GM18951 (cell line): Measurements from ENCODE around the gene UBLCP1.
A peak's percentile ranks its signal among the peaks of the same experiment; 100 is the strongest.
"Not testable (repeated sequence)": the region's sequence is repeated elsewhere in the genome, so short reads cannot be mapped to it uniquely, and the experiment has no call there.

Experiments
- POLR2A ChIP-seq: IDR thresholded peaks from 4 replicates; pipeline ENCODE4 v1.6.1; 2011; ENCODE audit warnings: mild to moderate bottlenecking; ENCODE audit not compliant: insufficient read length, insufficient read depth; ENCODE audit errors: extremely low read depth
- in situ Hi-C: fragments of 300-500 bp; cut with MboI; formaldehyde crosslinking; loops from one replicate; pipeline ENCODE4 v1.12.0; 2022; ENCODE audit warnings: low sequenced_read_pairs, mixed read lengths, inconsistent platforms; ENCODE audit not compliant: unreplicated experiment

The UBLCP1 gene, protein sequence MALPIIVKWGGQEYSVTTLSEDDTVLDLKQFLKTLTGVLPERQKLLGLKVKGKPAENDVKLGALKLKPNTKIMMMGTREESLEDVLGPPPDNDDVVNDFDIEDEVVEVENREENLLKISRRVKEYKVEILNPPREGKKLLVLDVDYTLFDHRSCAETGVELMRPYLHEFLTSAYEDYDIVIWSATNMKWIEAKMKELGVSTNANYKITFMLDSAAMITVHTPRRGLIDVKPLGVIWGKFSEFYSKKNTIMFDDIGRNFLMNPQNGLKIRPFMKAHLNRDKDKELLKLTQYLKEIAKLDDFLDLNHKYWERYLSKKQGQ

DNA sequence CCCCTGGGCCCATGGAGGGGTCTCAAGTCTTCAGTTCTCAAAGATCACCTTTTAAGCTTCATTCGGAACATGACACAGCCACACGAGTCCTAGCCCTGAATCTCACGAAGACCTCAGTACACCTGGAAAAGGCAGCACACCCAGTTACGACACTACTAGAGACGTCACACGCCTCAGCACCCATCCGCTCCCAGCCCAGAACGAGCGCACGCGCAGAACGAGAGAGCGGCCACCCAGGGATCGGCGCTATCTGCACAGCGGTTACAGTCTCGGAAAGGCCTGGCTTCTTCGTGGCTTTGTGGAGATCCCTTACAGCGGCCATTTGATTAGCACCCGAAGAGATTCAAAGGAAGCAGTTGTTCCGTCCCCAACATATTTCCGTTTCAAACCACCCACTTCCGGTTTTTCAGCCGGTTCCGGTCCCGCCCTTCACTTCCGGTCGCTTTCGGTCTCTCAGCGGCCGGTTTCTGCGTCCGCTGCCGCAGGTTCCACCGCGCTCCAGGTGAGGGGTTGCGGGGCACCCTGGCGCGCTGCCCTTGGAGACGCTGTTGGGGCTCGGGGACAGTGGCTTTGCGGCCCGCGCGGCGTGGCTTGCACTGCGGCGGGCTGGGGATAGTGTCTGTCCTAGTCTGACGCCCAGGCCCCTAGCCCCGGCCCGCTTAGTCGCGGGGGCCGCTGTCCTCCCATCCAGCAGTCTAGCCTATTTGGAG is at the start of gene UBLCP1:
TSS of gene UBLCP1 (plus strand) at position 432 of the 710 bp plus-strand sequence. CDS start 5,626 bp downstream, outside the sequence.
- in situ Hi-C loops = no loop called here

GRCh38 chr5:159214486-159215271 is 48.4 kb upstream of the UBLCP1 start:
- TF ChIP-seq POLR2A = no peak
- in situ Hi-C loops = no loop called here

More for the DNA sequence above, at the start of gene UBLCP1:
- TF ChIP-seq POLR2A = peak; percentile 86

DNA sequence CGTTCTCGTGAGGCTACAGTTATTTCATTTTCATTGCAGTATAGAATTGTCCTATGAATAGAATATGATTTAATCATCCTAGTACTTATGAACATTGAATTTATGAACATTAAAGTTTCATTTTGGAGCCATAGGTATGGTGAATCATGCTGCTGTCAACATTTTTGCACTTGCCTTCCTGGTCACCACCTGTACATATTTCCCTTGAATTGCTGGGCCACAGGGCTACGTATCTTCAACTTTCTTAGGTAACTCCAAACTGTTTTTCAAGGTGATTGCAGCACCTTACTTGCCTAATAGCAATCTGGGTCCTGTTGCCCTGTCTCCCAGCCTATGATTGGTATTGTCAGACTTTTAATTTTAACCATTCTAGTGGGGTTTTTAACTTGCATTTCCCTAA is 47.2 kb upstream of the UBLCP1 start:
- TF ChIP-seq POLR2A = no peak
- in situ Hi-C loops = no loop called here

DNA sequence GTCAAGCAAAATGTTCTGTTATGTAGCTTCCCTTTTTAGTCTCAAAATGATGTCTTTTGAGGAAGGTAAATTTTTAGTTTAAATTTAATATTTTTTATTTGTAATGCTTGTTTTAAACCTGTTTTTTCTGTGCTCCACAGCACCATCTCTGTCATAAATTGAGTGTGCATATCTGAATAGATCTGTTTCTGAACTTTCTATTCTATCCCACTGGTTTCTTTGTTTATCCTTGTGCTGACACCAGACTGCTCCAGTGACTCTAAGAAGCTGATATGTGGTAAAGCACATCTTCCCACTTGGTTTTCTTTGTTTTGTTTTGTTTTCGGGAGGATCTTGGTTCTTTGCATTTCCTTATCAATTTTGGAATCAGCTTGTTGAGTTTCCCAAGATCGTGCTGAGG is 46.6 kb upstream of the UBLCP1 start:
- in situ Hi-C loops = no loop called here
- no peak for TF ChIP-seq POLR2A

DNA sequence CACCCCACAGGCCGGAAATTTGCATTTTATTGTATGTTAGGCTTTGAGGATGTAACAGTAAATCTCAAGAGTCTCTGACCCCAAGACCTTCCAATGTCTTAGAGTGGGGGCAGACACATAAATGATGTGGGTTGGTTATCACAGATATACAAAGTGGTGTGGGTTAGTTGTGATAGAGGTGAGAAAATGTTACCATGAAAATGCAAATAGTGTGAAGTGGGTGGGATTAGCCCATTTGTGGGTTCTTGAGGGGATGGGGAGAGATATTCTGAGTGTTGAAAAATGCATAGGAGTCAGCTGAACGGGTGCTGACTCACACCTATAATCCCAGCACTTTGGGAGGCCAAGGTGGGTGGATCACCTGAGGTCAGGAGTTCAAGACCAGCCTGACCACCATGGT is 45.9 kb upstream of the UBLCP1 start:
- in situ Hi-C loops = no loop called here
- no peak for TF ChIP-seq POLR2A

DNA sequence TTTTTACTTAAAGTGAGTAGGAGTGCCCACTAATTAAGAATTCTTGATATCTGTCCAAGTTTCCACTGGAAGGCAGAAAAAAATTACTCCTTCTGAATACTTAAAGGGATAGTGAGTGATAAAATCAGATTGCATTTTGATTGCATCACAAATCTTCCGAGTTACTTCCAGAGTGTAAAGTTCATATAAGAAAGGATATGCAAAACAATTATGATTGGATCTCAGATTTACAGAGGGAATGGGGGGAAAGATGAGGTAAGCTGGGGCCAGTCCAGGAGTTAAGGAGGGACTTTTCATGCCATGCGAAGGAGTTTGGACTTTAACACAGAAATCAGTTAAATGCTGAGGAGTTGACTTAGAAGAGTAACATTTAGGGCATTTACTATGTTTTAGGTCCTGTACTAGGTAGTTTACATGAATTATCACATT is 44.5 kb upstream of the UBLCP1 start:
- in situ Hi-C loops = no loop called here
- no peak for TF ChIP-seq POLR2A

GRCh38 chr5:159220206-159220605 is 42.9 kb upstream of the UBLCP1 start:
- TF ChIP-seq POLR2A = no peak
- in situ Hi-C loops = no loop called here

DNA sequence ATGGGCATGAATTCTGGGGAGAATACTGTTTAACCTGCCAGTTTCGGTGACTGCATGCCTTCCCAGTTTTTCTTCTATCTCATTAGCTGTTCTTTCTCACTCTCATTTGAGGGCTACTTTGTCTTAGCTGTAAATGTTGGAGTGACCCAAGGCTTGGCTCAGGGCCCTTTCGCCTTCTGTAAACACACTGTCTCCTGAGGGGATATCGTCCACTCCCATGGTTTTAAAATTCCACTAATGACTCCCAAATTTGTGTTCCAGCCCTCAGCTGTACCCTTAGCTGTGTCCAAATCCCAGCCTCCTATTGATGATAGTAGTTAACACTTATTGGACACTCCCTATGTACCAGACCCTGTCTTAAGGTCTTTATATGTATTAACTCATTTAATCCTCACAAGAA is 39.6 kb upstream of the UBLCP1 start:
- TF ChIP-seq POLR2A = no peak
- in situ Hi-C loops = no loop called here

- in situ Hi-C loops = no loop called here
- no peak for TF ChIP-seq POLR2A
These were observed 38.6 kb upstream of the UBLCP1 start for GRCh38 chr5:159224471-159224870.

- in situ Hi-C loops = no loop called here
- TF ChIP-seq POLR2A = no peak
These were observed 36.6 kb upstream of the UBLCP1 start for GRCh38 chr5:159226451-159226850.

- in situ Hi-C loops = no loop called here
These were observed 35.6 kb upstream of the UBLCP1 start for GRCh38 chr5:159227452-159227851.

GRCh38 chr5:159228097-159228496 is 35.0 kb upstream of the UBLCP1 start:
- in situ Hi-C loops = not testable (repeated sequence)

More at GRCh38 chr5:159227452-159227851, 35.6 kb upstream of the UBLCP1 start:
- no peak for TF ChIP-seq POLR2A

GRCh38 chr5:159230657-159231056 is 32.4 kb upstream of the UBLCP1 start:
- TF ChIP-seq POLR2A = no peak
- in situ Hi-C loops = no loop called here
